OCI-LY7 (cell line): ENCODE results near the gene CEP70.

ENCODE experiments used
- EZH2phosphoT487 ChIP-seq: fragments of 200-600 bp; sonication (generic); IDR thresholded peaks from 2 replicates; pipeline ENCODE4 v1.6.1; 2018; ENCODE audit warnings: low read depth, borderline replicate concordance, mild to moderate bottlenecking, mixed run types, antibody characterized with exemption, low read length, moderate library complexity, mixed read lengths
- TF ChIP-seq, protein P1 (sequence below): fragments of 200-600 bp; sonication (generic); conservative IDR thresholded peaks from 2 replicates; pipeline ENCODE4 v1.5.1; 2014; ENCODE audit warnings: mild to moderate bottlenecking, antibody characterized with exemption, low read length, moderate library complexity, mixed read lengths

DNA sequence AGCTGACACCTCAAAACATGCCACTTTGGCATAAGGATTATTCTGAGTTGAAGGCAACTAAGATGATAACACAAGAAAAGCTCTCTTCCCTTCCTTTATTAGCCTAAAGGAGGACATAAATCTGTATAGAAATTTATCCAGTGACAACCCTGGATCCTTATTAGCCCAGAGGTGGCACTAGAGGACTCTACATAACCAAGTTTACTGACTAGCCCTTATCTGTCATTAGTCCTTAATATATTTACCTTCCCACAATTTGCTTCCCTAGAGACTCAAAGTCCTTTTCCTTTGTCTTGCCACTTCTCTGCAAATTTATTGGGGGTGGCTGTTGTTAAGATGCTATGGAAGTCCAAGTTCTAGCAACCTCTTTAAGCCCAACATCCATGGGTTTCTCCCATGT is 26.7 kb downstream of the CEP70 start:
- TF ChIP-seq, protein P1, sequence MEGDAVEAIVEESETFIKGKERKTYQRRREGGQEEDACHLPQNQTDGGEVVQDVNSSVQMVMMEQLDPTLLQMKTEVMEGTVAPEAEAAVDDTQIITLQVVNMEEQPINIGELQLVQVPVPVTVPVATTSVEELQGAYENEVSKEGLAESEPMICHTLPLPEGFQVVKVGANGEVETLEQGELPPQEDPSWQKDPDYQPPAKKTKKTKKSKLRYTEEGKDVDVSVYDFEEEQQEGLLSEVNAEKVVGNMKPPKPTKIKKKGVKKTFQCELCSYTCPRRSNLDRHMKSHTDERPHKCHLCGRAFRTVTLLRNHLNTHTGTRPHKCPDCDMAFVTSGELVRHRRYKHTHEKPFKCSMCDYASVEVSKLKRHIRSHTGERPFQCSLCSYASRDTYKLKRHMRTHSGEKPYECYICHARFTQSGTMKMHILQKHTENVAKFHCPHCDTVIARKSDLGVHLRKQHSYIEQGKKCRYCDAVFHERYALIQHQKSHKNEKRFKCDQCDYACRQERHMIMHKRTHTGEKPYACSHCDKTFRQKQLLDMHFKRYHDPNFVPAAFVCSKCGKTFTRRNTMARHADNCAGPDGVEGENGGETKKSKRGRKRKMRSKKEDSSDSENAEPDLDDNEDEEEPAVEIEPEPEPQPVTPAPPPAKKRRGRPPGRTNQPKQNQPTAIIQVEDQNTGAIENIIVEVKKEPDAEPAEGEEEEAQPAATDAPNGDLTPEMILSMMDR, result 0 out of 2 replicates have a peak, but pooled peaks have one; percentile 22
- no peak for TF ChIP-seq EZH2phosphoT487
